ENCODE measurements around the gene PKNOX2. TPM values are rescaled to one million over a fixed set of nuclear protein-coding genes. Genes with fewer than 3 reads are reported as not detected.

PKNOX2 gene
- total RNA-seq, 2 donors from 2014 or later, result 5.5 to 6.9 TPM

GRCh38 chr11:125193416-125193726 lies 28.8 kb downstream of the PKNOX2 start:
- H3K36me3 ChIP-seq, result no peaks in the 10 kb centered on the region
- no peaks in the 10 kb centered on the region for H3K27me3 ChIP-seq
- H3K27ac ChIP-seq, result no peak overlapping the region
- TF ChIP-seq, protein P1, sequence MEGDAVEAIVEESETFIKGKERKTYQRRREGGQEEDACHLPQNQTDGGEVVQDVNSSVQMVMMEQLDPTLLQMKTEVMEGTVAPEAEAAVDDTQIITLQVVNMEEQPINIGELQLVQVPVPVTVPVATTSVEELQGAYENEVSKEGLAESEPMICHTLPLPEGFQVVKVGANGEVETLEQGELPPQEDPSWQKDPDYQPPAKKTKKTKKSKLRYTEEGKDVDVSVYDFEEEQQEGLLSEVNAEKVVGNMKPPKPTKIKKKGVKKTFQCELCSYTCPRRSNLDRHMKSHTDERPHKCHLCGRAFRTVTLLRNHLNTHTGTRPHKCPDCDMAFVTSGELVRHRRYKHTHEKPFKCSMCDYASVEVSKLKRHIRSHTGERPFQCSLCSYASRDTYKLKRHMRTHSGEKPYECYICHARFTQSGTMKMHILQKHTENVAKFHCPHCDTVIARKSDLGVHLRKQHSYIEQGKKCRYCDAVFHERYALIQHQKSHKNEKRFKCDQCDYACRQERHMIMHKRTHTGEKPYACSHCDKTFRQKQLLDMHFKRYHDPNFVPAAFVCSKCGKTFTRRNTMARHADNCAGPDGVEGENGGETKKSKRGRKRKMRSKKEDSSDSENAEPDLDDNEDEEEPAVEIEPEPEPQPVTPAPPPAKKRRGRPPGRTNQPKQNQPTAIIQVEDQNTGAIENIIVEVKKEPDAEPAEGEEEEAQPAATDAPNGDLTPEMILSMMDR (IDR thresholded peaks at IDR 0.05), result no peak
- H3K4me3 ChIP-seq, result no peak overlapping the region
- no peak for DNase-seq (ENCODE audit: low spot score)
- H3K9me3 ChIP-seq, result no peaks in the 10 kb centered on the region
- H3K4me1 ChIP-seq, result peaks cover 0 to 15% of the 10 kb centered on the region in 2 donors

DNA sequence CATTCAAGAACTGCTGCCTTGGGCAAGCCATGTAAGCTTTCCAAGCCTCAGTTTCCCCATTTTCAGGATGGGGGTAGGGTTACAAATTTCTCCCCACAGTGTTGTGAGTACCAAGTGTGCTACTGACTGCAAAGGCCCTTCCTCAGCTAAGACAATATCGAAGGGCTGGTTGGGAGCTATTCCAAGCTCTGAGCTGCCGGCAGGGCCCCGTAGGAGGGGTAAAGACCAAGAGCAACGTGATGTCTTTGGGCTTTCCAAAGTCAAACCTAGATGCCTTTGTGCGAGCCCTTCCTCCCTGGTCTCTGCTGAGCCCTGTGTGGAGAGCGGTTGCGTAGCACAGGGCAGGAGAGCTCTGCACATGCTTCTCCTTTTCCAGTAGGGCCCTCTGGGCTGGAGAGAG lies 29.3 kb downstream of the PKNOX2 start:
- Histone ChIP-seq H3K4me1 (peaks cover 0 to 12% of the 10 kb centered on the region in 2 donors), H3K4me3 (no peak overlapping the region), H3K27ac (no peak overlapping the region), H3K27me3 (no peaks in the 10 kb centered on the region), H3K36me3 (no peaks in the 10 kb centered on the region), H3K9me3 (no peaks in the 10 kb centered on the region)
- TF ChIP-seq, protein P1 (IDR thresholded peaks at IDR 0.05), result no peak
- DNase-seq (ENCODE audit: low spot score), result no peak

DNA sequence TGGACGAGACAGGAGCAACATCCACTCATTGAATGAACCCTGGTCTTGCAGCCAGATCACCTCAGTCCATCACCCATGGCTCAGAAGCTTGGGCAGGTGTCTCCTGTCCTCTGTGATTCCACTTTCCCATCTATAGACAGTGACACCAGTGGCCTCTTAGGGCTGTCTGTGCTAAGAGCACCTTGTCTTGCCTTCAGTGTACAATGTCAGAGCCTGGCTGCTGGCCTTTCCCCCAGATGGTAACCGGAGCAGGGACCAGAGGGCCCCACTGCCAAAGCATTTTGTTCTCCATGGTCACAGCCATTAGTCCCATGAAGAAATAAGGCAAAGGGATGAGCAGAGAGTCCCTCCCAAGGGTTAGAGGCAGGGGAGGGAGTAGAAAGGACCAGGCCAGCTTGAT lies 35.4 kb downstream of the PKNOX2 start:
- no peak overlapping the region for H3K27ac ChIP-seq
- H3K4me1 ChIP-seq, result peaks cover 0 to 8% of the 10 kb centered on the region in 2 donors
- H3K9me3 ChIP-seq, result no peaks in the 10 kb centered on the region
- DNase-seq (ENCODE audit: low spot score), result no peak
- TF ChIP-seq, protein P1 (IDR thresholded peaks at IDR 0.05), result no peak
- no peaks in the 10 kb centered on the region for H3K27me3 ChIP-seq
- H3K4me3 ChIP-seq, result no peak overlapping the region
- H3K36me3 ChIP-seq, result no peaks in the 10 kb centered on the region

DNA sequence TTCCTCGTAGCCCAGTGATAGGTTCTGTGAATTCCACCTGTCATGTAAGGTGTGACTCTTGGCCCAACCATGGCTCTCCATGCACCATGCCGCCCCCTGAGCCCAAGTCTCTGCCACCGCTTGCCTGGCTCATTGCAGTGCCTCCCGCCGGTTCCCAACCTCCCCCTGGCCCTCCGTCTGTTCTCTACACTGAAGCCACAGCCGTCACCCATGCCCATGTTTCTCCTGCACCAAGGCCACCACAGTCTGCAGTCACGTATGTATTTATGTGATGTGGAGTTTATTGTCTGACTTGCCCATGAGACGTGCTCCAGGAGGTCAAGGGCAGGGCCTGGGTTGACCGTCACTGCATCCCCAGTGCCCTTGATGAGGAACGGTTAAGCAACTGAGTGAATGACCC lies 35.9 kb downstream of the PKNOX2 start:
- H3K27me3 ChIP-seq, result no peaks in the 10 kb centered on the region
- TF ChIP-seq, protein P1 (IDR thresholded peaks at IDR 0.05), result no peak
- no peaks in the 10 kb centered on the region for H3K9me3 ChIP-seq
- peaks cover 0 to 8% of the 10 kb centered on the region in 2 donors for H3K4me1 ChIP-seq
- no peak overlapping the region for H3K4me3 ChIP-seq
- no peak for DNase-seq (ENCODE audit: low spot score)
- H3K27ac ChIP-seq, result no peak overlapping the region
- no peaks in the 10 kb centered on the region for H3K36me3 ChIP-seq

GRCh38 chr11:125201525-125202141 lies 37.1 kb downstream of the PKNOX2 start:
- Histone ChIP-seq H3K27me3 (no peaks in the 10 kb centered on the region), H3K27ac (no peak overlapping the region), H3K4me3 (no peak overlapping the region), H3K9me3 (no peaks in the 10 kb centered on the region), H3K4me1 (peaks cover 0 to 8% of the 10 kb centered on the region in 2 donors), H3K36me3 (no peaks in the 10 kb centered on the region)
- no peak for DNase-seq (ENCODE audit: low spot score)
- TF ChIP-seq, protein P1 (IDR thresholded peaks at IDR 0.05), result no peak

DNA sequence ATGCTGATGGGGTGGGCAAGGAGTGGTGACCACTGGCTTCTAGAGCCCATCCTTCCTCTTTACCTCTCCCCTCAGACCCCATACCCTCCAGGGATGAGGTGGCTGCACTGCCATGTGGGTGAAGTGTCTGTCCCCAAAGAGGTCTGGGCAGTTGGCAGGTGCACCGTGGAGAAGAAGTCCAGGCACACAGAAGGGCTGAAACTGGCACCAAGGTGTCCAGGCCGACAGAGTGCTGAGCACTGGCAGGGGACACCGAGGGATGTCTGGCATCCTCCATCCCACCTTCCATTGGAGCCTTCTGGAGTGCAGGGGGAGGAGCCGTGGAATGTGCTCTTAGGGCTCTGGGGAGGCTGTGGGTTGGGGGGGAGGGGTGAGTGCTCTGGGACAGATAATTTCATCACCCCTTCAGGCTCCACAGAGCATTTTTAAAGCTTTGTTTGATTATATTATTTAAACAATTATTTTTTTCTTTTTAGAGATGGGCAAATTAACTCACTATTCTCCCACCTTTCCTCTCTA lies 37.9 kb downstream of the PKNOX2 start:
- no peak for DNase-seq (ENCODE audit: low spot score)
- TF ChIP-seq, protein P1 (IDR thresholded peaks at IDR 0.05), result no peak
- Histone ChIP-seq H3K4me1 (peaks cover 0 to 8% of the 10 kb centered on the region in 2 donors), H3K27ac (no peak overlapping the region), H3K27me3 (no peaks in the 10 kb centered on the region), H3K9me3 (no peaks in the 10 kb centered on the region), H3K36me3 (no peaks in the 10 kb centered on the region), H3K4me3 (no peak overlapping the region)

All from right atrium auricular region (tissue), 2 donors.